A673 (cell line): ENCODE data around the gene GNG7. TPM values are rescaled to one million over a fixed set of nuclear protein-coding genes. Genes with fewer than 3 reads are reported as not detected.

Experiments used
- BruUV-seq: library from RNA; stranded (reverse); fragments of 400-500 nt; replicated peaks from 2 replicates; lab custom pipeline; 2021; lab: Mats Ljungman, UMichigan
- CTCF ChIA-PET: fragments of 300-600 bp; sonication (Branson Sonifier 250); formaldehyde crosslinking; loops from one replicate; lab custom pipeline; 2022; ENCODE audit warnings: antibody characterized with exemption; lab: Charles Lee
- POLR2A ChIA-PET: fragments of 300-600 bp; sonication (Branson Sonifier 250); formaldehyde crosslinking; loops from one replicate; lab custom pipeline; 2022; ENCODE audit warnings: antibody characterized with exemption; ENCODE audit not compliant: low non-redundant PET; lab: Charles Lee
- DNase-seq: peaks from one replicate; pipeline ENCODE4 v3.0.0-alpha.2; 2015; ENCODE audit warnings: low spot score
- H3K27ac ChIP-seq: fragments of 200-600 bp; sonication (generic); 2 replicates; pipeline ENCODE4 v1.5.1; 2016; ENCODE audit warnings: mixed run types, low read depth, mild to moderate bottlenecking, mixed read lengths, antibody characterized with exemption, low read length; ENCODE audit not compliant: poor library complexity, severe bottlenecking
- H3K27me3 ChIP-seq: fragments of 200-600 bp; sonication (generic); replicated peaks from 2 replicates; pipeline ENCODE4 v1.6.1; 2017; ENCODE audit warnings: mixed run types, low read depth, mild to moderate bottlenecking, mixed read lengths, antibody characterized with exemption, low read length; ENCODE audit not compliant: insufficient read depth, poor library complexity
- H3K36me3 ChIP-seq: fragments of 200-600 bp; sonication (generic); 2 replicates; pipeline ENCODE4 v1.6.1; 2016; ENCODE audit warnings: mixed run types, mild to moderate bottlenecking, mixed read lengths, antibody characterized with exemption, low read length; ENCODE audit not compliant: insufficient read depth, poor library complexity, severe bottlenecking
- H3K4me1 ChIP-seq: fragments of 200-600 bp; sonication (generic); 2 replicates; pipeline ENCODE4 v1.6.1; 2017; ENCODE audit warnings: mixed run types, mild to moderate bottlenecking, mixed read lengths, antibody characterized with exemption, low read length; ENCODE audit not compliant: insufficient read depth, poor library complexity, severe bottlenecking
- H3K4me3 ChIP-seq: fragments of 200-600 bp; sonication (generic); 2 replicates; pipeline ENCODE4 v1.5.1; 2016; ENCODE audit warnings: low read depth, mixed run types, mild to moderate bottlenecking, mixed read lengths, low read length; ENCODE audit not compliant: poor library complexity, severe bottlenecking
- H3K9me3 ChIP-seq: fragments of 200-600 bp; sonication (generic); 2 replicates; pipeline ENCODE4 v1.6.1; 2016; ENCODE audit warnings: mixed run types, low read depth, mild to moderate bottlenecking, mixed read lengths, antibody characterized with exemption, low read length; ENCODE audit not compliant: poor library complexity, severe bottlenecking
- EZH2 ChIP-seq: fragments of 200-600 bp; sonication (generic); IDR thresholded peaks from 2 replicates; pipeline ENCODE4 v1.6.1; 2017; ENCODE audit warnings: borderline replicate concordance, low read depth, mild to moderate bottlenecking, mixed read lengths, antibody characterized with exemption, low read length; ENCODE audit not compliant: poor library complexity, severe bottlenecking
- intact Hi-C: fragments of 100-400 bp; cut with micrococcal nuclease; formaldehyde crosslinking; loops from one replicate; pipeline ENCODE4 v1.10.0; 2022; ENCODE audit not compliant: unreplicated experiment
- total RNA-seq: library from RNA; stranded (reverse); gene quantifications from 2 replicates; pipeline ENCODE4 v1.2.3, GENCODE V29; 2021
- TF ChIP-seq, protein P1 (sequence below): fragments of 300-800, 200-600 bp; sonication (generic); conservative IDR thresholded peaks from 2 replicates; pipeline ENCODE4 v1.5.1; 2017; ENCODE audit warnings: low read depth, mild to moderate bottlenecking, antibody characterized with exemption, low read length, moderate library complexity, mixed read lengths

GNG7 gene
- total RNA-seq, 1 experiment from 2014 or later = 0.30 TPM

DNA sequence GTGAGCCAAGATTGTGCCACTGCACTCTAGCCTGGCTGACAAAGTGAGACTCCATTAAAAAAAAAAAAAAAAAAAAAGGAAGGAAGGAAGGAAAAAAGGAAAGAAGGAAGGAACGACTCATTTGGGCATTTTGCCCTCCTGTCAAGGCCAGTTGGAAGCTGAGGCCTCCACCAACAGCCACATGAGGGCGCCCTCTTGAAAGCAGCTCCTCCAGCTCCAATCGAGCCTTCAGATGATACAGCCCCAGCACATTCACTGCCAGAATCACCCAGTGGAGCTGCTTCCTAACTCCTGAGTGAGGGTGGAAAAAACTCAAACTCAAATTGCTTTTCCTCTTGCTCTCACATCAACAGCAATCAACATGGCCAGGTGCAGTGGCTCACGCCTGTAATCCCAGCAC lies 40.9 kb downstream of the GNG7 start:
- peak; percentile 41 for DNase-seq
- Histone ChIP-seq H3K27me3 (no peaks in the 10 kb centered on the region), H3K4me1 (no peaks in the 10 kb centered on the region), H3K9me3 (no peaks in the 10 kb centered on the region), H3K27ac (no peak overlapping the region), H3K36me3 (no peaks in the 10 kb centered on the region), H3K4me3 (no peak overlapping the region)
- no TSS peak for BruUV-seq
- no peak for TF ChIP-seq EZH2
- TF ChIP-seq, protein P1, sequence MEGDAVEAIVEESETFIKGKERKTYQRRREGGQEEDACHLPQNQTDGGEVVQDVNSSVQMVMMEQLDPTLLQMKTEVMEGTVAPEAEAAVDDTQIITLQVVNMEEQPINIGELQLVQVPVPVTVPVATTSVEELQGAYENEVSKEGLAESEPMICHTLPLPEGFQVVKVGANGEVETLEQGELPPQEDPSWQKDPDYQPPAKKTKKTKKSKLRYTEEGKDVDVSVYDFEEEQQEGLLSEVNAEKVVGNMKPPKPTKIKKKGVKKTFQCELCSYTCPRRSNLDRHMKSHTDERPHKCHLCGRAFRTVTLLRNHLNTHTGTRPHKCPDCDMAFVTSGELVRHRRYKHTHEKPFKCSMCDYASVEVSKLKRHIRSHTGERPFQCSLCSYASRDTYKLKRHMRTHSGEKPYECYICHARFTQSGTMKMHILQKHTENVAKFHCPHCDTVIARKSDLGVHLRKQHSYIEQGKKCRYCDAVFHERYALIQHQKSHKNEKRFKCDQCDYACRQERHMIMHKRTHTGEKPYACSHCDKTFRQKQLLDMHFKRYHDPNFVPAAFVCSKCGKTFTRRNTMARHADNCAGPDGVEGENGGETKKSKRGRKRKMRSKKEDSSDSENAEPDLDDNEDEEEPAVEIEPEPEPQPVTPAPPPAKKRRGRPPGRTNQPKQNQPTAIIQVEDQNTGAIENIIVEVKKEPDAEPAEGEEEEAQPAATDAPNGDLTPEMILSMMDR = peak; percentile 37
- CTCF ChIA-PET = interaction anchor here (0.7 kb wide), 1 partner anchor 231 kb away, joined by 5 read pairs; no protein-coding TSS in a partner anchor
- intact Hi-C loops = no loop called here
- POLR2A ChIA-PET = no interaction called here

DNA sequence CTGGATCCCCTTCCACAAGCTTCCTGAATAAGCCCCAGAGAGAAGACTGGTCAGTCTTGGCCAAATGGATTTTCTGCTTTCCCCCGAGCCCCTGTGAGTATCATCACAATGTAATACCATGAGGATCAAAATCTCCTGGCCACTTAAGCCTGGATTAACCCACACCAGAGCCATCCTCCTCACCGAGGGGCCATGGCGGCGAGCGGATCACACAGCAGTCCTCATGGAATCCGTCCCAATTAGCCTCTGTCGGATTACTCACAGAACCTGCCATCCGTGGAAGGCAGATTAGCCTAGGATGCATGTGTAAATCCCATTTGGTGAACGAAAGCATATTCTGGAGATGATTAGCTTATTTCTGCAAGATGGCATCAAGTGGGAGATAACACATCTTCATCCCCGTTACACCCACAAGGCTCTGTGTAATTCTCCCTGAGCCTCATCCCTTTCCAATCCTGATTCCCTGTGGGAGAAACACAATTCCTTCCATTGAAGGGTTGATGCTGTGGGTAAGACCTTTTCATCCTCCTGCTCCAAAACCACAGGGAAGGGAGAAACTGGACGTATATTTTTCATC lies 42.5 kb downstream of the GNG7 start:
- H3K9me3 ChIP-seq = no peaks in the 10 kb centered on the region
- BruUV-seq = no TSS peak
- ChIA-PET CTCF (no interaction called here), POLR2A (no interaction called here)
- no peaks in the 10 kb centered on the region for H3K27me3 ChIP-seq
- no peaks in the 10 kb centered on the region for H3K36me3 ChIP-seq
- intact Hi-C loops = no loop called here
- H3K27ac ChIP-seq = no peak overlapping the region
- H3K4me3 ChIP-seq = no peak overlapping the region
- no peaks in the 10 kb centered on the region for H3K4me1 ChIP-seq
- TF ChIP-seq EZH2 = no peak
- TF ChIP-seq, protein P1 = no peak
- no peak for DNase-seq

DNA sequence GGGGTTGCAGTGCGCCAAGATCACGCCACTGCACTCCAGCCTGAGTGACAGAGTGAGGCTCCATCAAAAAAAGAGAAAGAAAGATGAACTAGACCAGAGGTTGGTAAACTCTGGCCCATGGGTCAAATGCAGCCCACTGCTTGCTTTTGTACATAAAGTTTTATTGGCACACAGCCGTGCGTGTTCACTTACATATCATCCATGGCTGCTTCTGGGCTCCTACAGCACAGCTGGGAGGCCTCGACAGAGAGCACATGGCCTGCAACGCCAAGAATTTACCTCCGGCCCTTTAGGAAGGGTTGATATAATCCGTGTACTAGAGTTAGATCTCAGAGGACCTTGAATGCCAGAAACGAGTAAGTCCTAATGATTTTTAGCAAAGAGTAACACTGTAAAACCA lies 46.0 kb downstream of the GNG7 start:
- H3K27ac ChIP-seq = no peak overlapping the region
- POLR2A ChIA-PET = no interaction called here
- CTCF ChIA-PET = no interaction called here
- no peaks in the 10 kb centered on the region for H3K9me3 ChIP-seq
- TF ChIP-seq, protein P1 = no peak
- no peak for TF ChIP-seq EZH2
- H3K4me1 ChIP-seq = peaks cover 4% of the 10 kb centered on the region
- BruUV-seq = no TSS peak
- H3K4me3 ChIP-seq = no peak overlapping the region
- no peaks in the 10 kb centered on the region for H3K36me3 ChIP-seq
- H3K27me3 ChIP-seq = no peaks in the 10 kb centered on the region
- intact Hi-C loops = no loop called here
- no peak for DNase-seq
